Cardiac fibroblast (primary cell): ENCODE results near the gene OR5AS1.

Experiments
- DNase-seq, 2 donors: peaks; one replicate each; pipeline versions ENCODE4 v3.0.0 to v3.0.0-alpha.2; 2010; ENCODE audit warnings: low read depth in 2 of 2
- H3K4me3 ChIP-seq, 2 donors: replicated peaks in 1 of 2; 1 replicate in 1 of 2; 2 replicates in 1 of 2; pipeline ENCODE4 v1.5.1; 2011; ENCODE audit warnings: low read depth in 2 of 2, low read length in 2 of 2, mild to moderate bottlenecking in 2 of 2, moderate library complexity in 1 of 2
- CTCF ChIP-seq: IDR thresholded peaks from one replicate; pipeline ENCODE4 v1.5.1; 2011; ENCODE audit warnings: low read depth, mild to moderate bottlenecking, low read length, inconsistent platforms

OR5AS1 gene

GRCh38 chr11:56066980-56067379 lies 39.5 kb downstream of the OR5AS1 start:
- DNase-seq = no peak
- no peak overlapping the region for H3K4me3 ChIP-seq
- TF ChIP-seq CTCF = no peak
